Stomach (tissue), 9 donors: ENCODE data around the gene SYNDIG1. TPM values are rescaled to one million over a fixed set of nuclear protein-coding genes. Genes with fewer than 3 reads are reported as not detected.

Experiments
- DNase-seq, 2 donors: peaks; one replicate each; pipeline versions ENCODE4 v3.0.0 to v3.0.0-alpha.2; 2013 to 2019
- H3K27ac ChIP-seq, 5 donors: fragments of 200-600 bp in 4 of 5; sonication (generic) in 4 of 5; one replicate each; pipeline ENCODE4 v1.5.1; 2013 to 2019; ENCODE audit warnings: mild to moderate bottlenecking in 1 of 5, moderate library complexity in 1 of 5
- H3K27me3 ChIP-seq, 3 donors: fragments of 200-600 bp; sonication (generic); one replicate each; pipeline ENCODE4 v1.5.1; 2017 to 2019; ENCODE audit warnings: mixed run types in 1 of 3
- H3K36me3 ChIP-seq, 4 donors: fragments of 200-600 bp; sonication (generic); 1 replicate in 3 of 4; 2 replicates in 1 of 4; pipeline ENCODE4 v1.5.1; 2016 to 2019
- H3K4me1 ChIP-seq, 4 donors: fragments of 200-600 bp; sonication (generic); one replicate each; pipeline ENCODE4 v1.5.1; 2016 to 2019
- H3K4me3 ChIP-seq, 4 donors: fragments of 200-600 bp; sonication (generic) in 3 of 4; one replicate each; pipeline ENCODE4 v1.5.1; 2016 to 2019; ENCODE audit warnings: mild to moderate bottlenecking in 1 of 4
- H3K9me3 ChIP-seq, 4 donors: fragments of 200-600 bp; sonication (generic); one replicate each; pipeline ENCODE4 v1.5.1; 2016 to 2019
- CTCF ChIP-seq, 7 experiments: fragments of 450-650 bp in 4 of 7; fragments of 200-600 bp in 3 of 7; sonication (generic) in 3 of 7; IDR thresholded peaks; one replicate each; pipeline ENCODE4 v1.5.1; 2016 to 2019; ENCODE audit warnings: antibody characterized with exemption in 7 of 7, control low read depth in 2 of 7, mild to moderate bottlenecking in 1 of 7
- EP300 ChIP-seq: sonication (generic); formaldehyde crosslinking; IDR thresholded peaks from one replicate; pipeline ENCODE4 v1.6.1; 2017; ENCODE audit warnings: antibody characterized with exemption
- POLR2A ChIP-seq, 4 donors: fragments of 450-650 bp; IDR thresholded peaks; one replicate each; pipeline ENCODE4 v1.6.1; 2016; ENCODE audit warnings: antibody characterized with exemption in 4 of 4, control low read depth in 2 of 4, mild to moderate bottlenecking in 1 of 4, moderate library complexity in 1 of 4
- POLR2AphosphoS5 ChIP-seq, 3 donors: sonication (generic); formaldehyde crosslinking; IDR thresholded peaks; one replicate each; pipeline ENCODE4 v1.6.1; 2016; ENCODE audit warnings: antibody characterized with exemption in 3 of 3
- WGBS, 5 donors: extraction: QIAGEN DNeasy Blood & Tissue Kit in 3 of 5; methylation state at CpG; one replicate each; pipeline versions ENCODE4 v1.1.5 to v1.1.7; 2013 to 2018; 5-methylcytosine and 5-hydroxymethylcytosine counted together
- intact Hi-C: fragments of 100-400 bp; cut with DNase I; formaldehyde crosslinking; loops from one replicate; pipeline ENCODE4 v1.15.1; 2023; ENCODE audit warnings: low total_unique reads
- polyA plus RNA-seq, 3 donors: library from polyadenylated mRNA; stranded (reverse); fragments of 200-250 nt; gene quantifications; one replicate each; pipeline ENCODE4 v1.2.3, GENCODE V29; 2013
- total RNA-seq, 5 donors: library from RNA; depleted of rRNA; stranded (reverse); fragments of >200 nt; gene quantifications; one replicate each; pipeline versions ENCODE4 v1.1.0 to v1.2.3, GENCODE V29; 2014 to 2016
- donor health status: healthy with polysubstance abuse.
- donor health status: Bipolar disorder and iron deficiency.
- donor health status: healthy.

The SYNDIG1 gene
- total and polyA plus RNA-seq, 8 donors = 0.29 to 2.0 (median 0.89) TPM; not detected in 4

GRCh38 chr20:24572862-24573261 is 103.4 kb downstream of the SYNDIG1 start:
- 86 to 89% (median 87%) methylated on average over 5 of the region's 5 CpGs for WGBS, 5 donors
- TF ChIP-seq CTCF (IDR thresholded peaks at IDR 0.05) (no peak), POLR2A (IDR thresholded peaks at IDR 0.05) (no peak), POLR2AphosphoS5 (IDR thresholded peaks at IDR 0.05) (no peak), EP300 (no peak)
- Histone ChIP-seq H3K36me3 (no peaks in the 10 kb centered on the region), H3K4me3 (no peak overlapping the region), H3K27me3 (no peaks in the 10 kb centered on the region), H3K9me3 (no peaks in the 10 kb centered on the region), H3K4me1 (no peaks in the 10 kb centered on the region), H3K27ac (no peak overlapping the region)
- DNase-seq = no peak
- intact Hi-C loops = no loop called here

GRCh38 chr20:24573557-24573956 is 104.1 kb downstream of the SYNDIG1 start:
- Histone ChIP-seq H3K36me3 (no peaks in the 10 kb centered on the region), H3K9me3 (no peaks in the 10 kb centered on the region), H3K27ac (no peak overlapping the region), H3K4me1 (no peaks in the 10 kb centered on the region), H3K27me3 (no peaks in the 10 kb centered on the region), H3K4me3 (no peak overlapping the region)
- TF ChIP-seq POLR2A (IDR thresholded peaks at IDR 0.05) (no peak), CTCF (IDR thresholded peaks at IDR 0.05) (no peak), POLR2AphosphoS5 (IDR thresholded peaks at IDR 0.05) (no peak), EP300 (no peak)
- intact Hi-C loops = no loop called here
- DNase-seq = no peak
- WGBS, 5 donors = 87 to 93% (median 91%) methylated on average over 6 of the region's 6 CpGs

- intact Hi-C loops = no loop called here
- Histone ChIP-seq H3K36me3 (no peaks in the 10 kb centered on the region), H3K4me1 (no peaks in the 10 kb centered on the region), H3K27ac (no peak overlapping the region), H3K9me3 (no peaks in the 10 kb centered on the region), H3K4me3 (no peak overlapping the region), H3K27me3 (no peaks in the 10 kb centered on the region)
- whole genome bisulfite sequencing, 5 donors = 82 to 94% (median 89%) methylated on average over 2 of the region's 2 CpGs
- TF ChIP-seq POLR2AphosphoS5 (IDR thresholded peaks at IDR 0.05) = no peak
- no peak for TF ChIP-seq POLR2A (IDR thresholded peaks at IDR 0.05)
- TF ChIP-seq CTCF (IDR thresholded peaks at IDR 0.05) = no peak
- TF ChIP-seq EP300 = no peak
- DNase-seq = no peak
Measured at GRCh38 chr20:24574307-24574706, 104.9 kb downstream of the SYNDIG1 start.

- H3K4me3 ChIP-seq = no peak overlapping the region
- no peak for TF ChIP-seq POLR2A (IDR thresholded peaks at IDR 0.05)
- DNase-seq = no peak
- H3K36me3 ChIP-seq = no peaks in the 10 kb centered on the region
- H3K27ac ChIP-seq = no peak overlapping the region
- H3K4me1 ChIP-seq = no peaks in the 10 kb centered on the region
- 73 to 85% (median 84%) methylated on average over 5 of the region's 5 CpGs for WGBS, 5 donors
- intact Hi-C loops = no loop called here
- H3K9me3 ChIP-seq = no peaks in the 10 kb centered on the region
- H3K27me3 ChIP-seq = no peaks in the 10 kb centered on the region
Measured at GRCh38 chr20:24574797-24575196, 105.4 kb downstream of the SYNDIG1 start.

GRCh38 chr20:24575811-24576210 is 106.4 kb downstream of the SYNDIG1 start:
- TF ChIP-seq POLR2AphosphoS5 (IDR thresholded peaks at IDR 0.05) (no peak), CTCF (IDR thresholded peaks at IDR 0.05) (no peak), EP300 (no peak), POLR2A (IDR thresholded peaks at IDR 0.05) (no peak)
- Histone ChIP-seq H3K36me3 (no peaks in the 10 kb centered on the region), H3K4me3 (no peak overlapping the region), H3K27ac (no peak overlapping the region), H3K9me3 (no peaks in the 10 kb centered on the region), H3K4me1 (no peaks in the 10 kb centered on the region), H3K27me3 (no peaks in the 10 kb centered on the region)
- WGBS, 5 donors = 86 to 91% (median 88%) methylated on average over 4 of the region's 4 CpGs
- DNase-seq = no peak
- intact Hi-C loops = no loop called here
